Loucy (cell line): ENCODE measurements around the gene AARS2.

Source experiments
- CTCF ChIP-seq: fragments of 200-600 bp; sonication (generic); conservative IDR thresholded peaks from 2 replicates; pipeline ENCODE4 v1.5.1; 2014; ENCODE audit warnings: mild to moderate bottlenecking, antibody characterized with exemption, low read length
- EZH2phosphoT487 ChIP-seq: fragments of 200-600 bp; IDR thresholded peaks from 2 replicates; pipeline ENCODE4 v1.6.1; 2018; ENCODE audit warnings: antibody characterized with exemption, mild to moderate bottlenecking, moderate library complexity, borderline replicate concordance

- no peak for TF ChIP-seq CTCF
- no peak for TF ChIP-seq EZH2phosphoT487
Measured at GRCh38 chr6:44301782-44302564, 11.2 kb downstream of the AARS2 start.
